Astrocyte (in vitro differentiated cells and primary cell): ENCODE measurements around the gene TSPAN4. TPM values are rescaled to one million over a fixed set of nuclear protein-coding genes. Genes with fewer than 3 reads are reported as not detected.

Experiments used
- DNase-seq: peaks from one replicate; pipeline ENCODE4 v3.0.0-alpha.2; 2010; ENCODE audit warnings: low read depth
- FAIRE-seq: peaks from 2 replicates; lab custom pipeline; 2011; peaks lifted over from hg19 to GRCh38; lab: Jason Lieb, UNC
- H2AFZ ChIP-seq: 2 replicates; pipeline ENCODE4 v1.6.0; 2012; ENCODE audit warnings: low read depth, low read length, inconsistent platforms
- H3K27ac ChIP-seq: 2 replicates; pipeline ENCODE4 v1.5.1; 2011; ENCODE audit warnings: low read depth, low read length, inconsistent platforms
- H3K27me3 ChIP-seq: 2 replicates; pipeline ENCODE4 v1.6.0; 2011; ENCODE audit warnings: low read length, inconsistent platforms; ENCODE audit not compliant: insufficient read depth
- H3K36me3 ChIP-seq: 2 replicates; pipeline ENCODE4 v1.5.1; 2011; ENCODE audit warnings: low read length, inconsistent platforms; ENCODE audit not compliant: insufficient read depth
- H3K4me1 ChIP-seq: 2 replicates; pipeline ENCODE4 v1.5.1; 2011; ENCODE audit warnings: low read length, inconsistent platforms; ENCODE audit not compliant: insufficient read depth
- H3K4me2 ChIP-seq: 2 replicates; pipeline ENCODE4 v1.6.0; 2012; ENCODE audit warnings: low read length, inconsistent platforms
- H3K4me3 ChIP-seq: 2 replicates; pipeline ENCODE4 v1.5.1; 2011; ENCODE audit warnings: low read depth, mild to moderate bottlenecking, low read length, inconsistent platforms; ENCODE audit not compliant: insufficient read depth
- H3K79me2 ChIP-seq: 2 replicates; pipeline ENCODE4 v1.6.0; 2012; ENCODE audit warnings: mild to moderate bottlenecking, low read length, inconsistent platforms; ENCODE audit not compliant: insufficient read depth
- H3K9ac ChIP-seq: 2 replicates; pipeline ENCODE4 v1.6.0; 2012; ENCODE audit warnings: mild to moderate bottlenecking, low read length, inconsistent platforms
- H3K9me3 ChIP-seq: 2 replicates; pipeline ENCODE4 v1.5.1; 2012; ENCODE audit warnings: low read depth, mild to moderate bottlenecking, low read length, inconsistent platforms; ENCODE audit not compliant: insufficient read depth
- H4K20me1 ChIP-seq: 2 replicates; pipeline ENCODE4 v1.6.0; 2012; ENCODE audit warnings: low read length, inconsistent platforms; ENCODE audit not compliant: insufficient read depth
- H3K27ac Mint-ChIP-seq: one replicate; pipeline ENCODE4 v1.8.0; 2021; ENCODE audit warnings: mild to moderate bottlenecking, mixed read lengths; ENCODE audit not compliant: unreplicated experiment
- H3K27me3 Mint-ChIP-seq: one replicate; pipeline ENCODE4 v1.8.0; 2021; ENCODE audit warnings: low read depth, mixed read lengths; ENCODE audit not compliant: unreplicated experiment
- H3K36me3 Mint-ChIP-seq: one replicate; pipeline ENCODE4 v1.8.0; 2021; ENCODE audit warnings: low read depth, mixed read lengths; ENCODE audit not compliant: unreplicated experiment
- H3K4me1 Mint-ChIP-seq: one replicate; pipeline ENCODE4 v1.8.0; 2021; ENCODE audit warnings: low read depth, mixed read lengths; ENCODE audit not compliant: unreplicated experiment
- H3K4me3 Mint-ChIP-seq: one replicate; pipeline ENCODE4 v1.8.0; 2021; ENCODE audit warnings: mild to moderate bottlenecking, moderate library complexity, mixed read lengths; ENCODE audit not compliant: unreplicated experiment
- H3K9me3 Mint-ChIP-seq: one replicate; pipeline ENCODE4 v1.8.0; 2021; ENCODE audit warnings: mild to moderate bottlenecking, mixed read lengths; ENCODE audit not compliant: unreplicated experiment
- CTCF ChIP-seq: IDR thresholded peaks from 2 replicates; pipeline ENCODE4 v1.5.1; 2011; ENCODE audit warnings: low read depth, mild to moderate bottlenecking, inconsistent platforms, low read length, moderate library complexity; ENCODE audit not compliant: insufficient read depth
- EZH2 ChIP-seq: IDR thresholded peaks from 2 replicates; pipeline ENCODE4 v1.6.1; 2012; ENCODE audit warnings: mild to moderate bottlenecking, low read length, inconsistent platforms; ENCODE audit not compliant: insufficient read depth
- total RNA-seq: library from RNA; stranded (reverse); gene quantifications from 2 replicates; pipeline ENCODE4 v1.2.1, GENCODE V29; 2021

TSPAN4 gene
- total RNA-seq, 1 donor from 2014 or later, result 69.5 TPM

- no peaks in the 10 kb centered on the region for H3K79me2 ChIP-seq
- Mint-ChIP-seq H3K36me3 (peaks cover 10% of the 10 kb centered on the region), H3K27ac (no peak overlapping the region), H3K27me3 (no peaks in the 10 kb centered on the region), H3K9me3 (no peaks in the 10 kb centered on the region), H3K4me1 (no peaks in the 10 kb centered on the region), H3K4me3 (no peak overlapping the region)
- H3K27me3 ChIP-seq, result no peaks in the 10 kb centered on the region
- no peaks in the 10 kb centered on the region for H3K4me1 ChIP-seq
- no peaks in the 10 kb centered on the region for H3K9me3 ChIP-seq
- DNase-seq, result no peak
- H3K9ac ChIP-seq, result no peak overlapping the region
- H4K20me1 ChIP-seq, result peaks cover 19% of the 10 kb centered on the region
- peaks cover 13% of the 10 kb centered on the region for H3K36me3 ChIP-seq
- H3K27ac ChIP-seq, result no peak overlapping the region
- no peak for FAIRE-seq
- TF ChIP-seq CTCF, result no peak
- TF ChIP-seq EZH2, result no peak
- H3K4me2 ChIP-seq, result no peak overlapping the region
- no peak overlapping the region for H3K4me3 ChIP-seq
- H2AFZ ChIP-seq, result no peak overlapping the region
These were observed 57.9 kb downstream of the TSPAN4 start for GRCh38 chr11:900545-900944.

GRCh38 chr11:901452-902061 is 58.9 kb downstream of the TSPAN4 start:
- H3K27ac Mint-ChIP-seq, result no peak overlapping the region
- TF ChIP-seq EZH2 (no peak), CTCF (no peak)
- no peaks in the 10 kb centered on the region for H3K4me1 Mint-ChIP-seq
- H3K27me3 ChIP-seq, result no peaks in the 10 kb centered on the region
- no peak for FAIRE-seq
- no peak for DNase-seq
- no peak overlapping the region for H2AFZ ChIP-seq
- no peaks in the 10 kb centered on the region for H3K79me2 ChIP-seq
- no peak overlapping the region for H3K27ac ChIP-seq
- H3K4me2 ChIP-seq, result no peak overlapping the region
- no peak overlapping the region for H3K9ac ChIP-seq
- peaks cover 13% of the 10 kb centered on the region for H3K36me3 ChIP-seq
- peaks cover 10% of the 10 kb centered on the region for H3K36me3 Mint-ChIP-seq
- H3K4me1 ChIP-seq, result no peaks in the 10 kb centered on the region
- no peaks in the 10 kb centered on the region for H3K27me3 Mint-ChIP-seq
- no peak overlapping the region for H3K4me3 ChIP-seq
- H3K9me3 Mint-ChIP-seq, result no peaks in the 10 kb centered on the region
- no peak overlapping the region for H3K4me3 Mint-ChIP-seq
- H3K9me3 ChIP-seq, result no peaks in the 10 kb centered on the region
- peaks cover 19% of the 10 kb centered on the region for H4K20me1 ChIP-seq

- Histone ChIP-seq H2AFZ (no peak overlapping the region), H3K9ac (no peak overlapping the region), H3K9me3 (no peaks in the 10 kb centered on the region), H3K4me1 (no peaks in the 10 kb centered on the region), H3K4me3 (no peak overlapping the region), H3K4me2 (no peak overlapping the region), H3K27ac (no peak overlapping the region), H3K79me2 (peaks cover 20% of the 10 kb centered on the region), H3K27me3 (no peaks in the 10 kb centered on the region), H4K20me1 (peaks cover 30% of the 10 kb centered on the region), H3K36me3 (peaks cover 13% of the 10 kb centered on the region)
- no peaks in the 10 kb centered on the region for H3K9me3 Mint-ChIP-seq
- DNase-seq, result no peak
- peaks cover 15% of the 10 kb centered on the region for H3K36me3 Mint-ChIP-seq
- no peak overlapping the region for H3K27ac Mint-ChIP-seq
- no peaks in the 10 kb centered on the region for H3K4me1 Mint-ChIP-seq
- no peaks in the 10 kb centered on the region for H3K27me3 Mint-ChIP-seq
- TF ChIP-seq CTCF, result no peak
- no peak for TF ChIP-seq EZH2
- no peak overlapping the region for H3K4me3 Mint-ChIP-seq
- FAIRE-seq, result no peak
These were observed 61.7 kb downstream of the TSPAN4 start for GRCh38 chr11:904380-904779.
